ENCODE results near the gene SCN1B.

- TF ChIP-seq KLF9 (tag by site-specific recombination; IDR thresholded peaks at IDR 0.05; ENCODE audit: low read depth) (no peak), CTCF (tag by site-specific recombination; IDR thresholded peaks at IDR 0.05) (no peak), ZNF747 (tag by site-specific recombination; IDR thresholded peaks at IDR 0.05) (no peak), ZNF311 (tag by site-specific recombination; IDR thresholded peaks at IDR 0.05; ENCODE audit: borderline replicate concordance) (no peak), ZNF26 (tag by site-specific recombination; IDR thresholded peaks at IDR 0.05) (no peak), ZNF580 (tag by site-specific recombination; IDR thresholded peaks at IDR 0.05) (no peak), YY1 (tag by site-specific recombination; IDR thresholded peaks at IDR 0.05) (no peak), ZNF707 (tag by site-specific recombination; IDR thresholded peaks at IDR 0.05) (no peak)
Observed at GRCh38 chr19:34994286-34994642, 36.0 kb upstream of the SCN1B start.

All from HEK293 (cell line).